IMR-90 (cell line): ENCODE data around the gene SIPA1L3. TPM values are rescaled to one million over a fixed set of nuclear protein-coding genes. Genes with fewer than 3 reads are reported as not detected.

Experiments used
- ATAC-seq: fragments of 200-7000 bp; cut with Tn5 transposase; 2 replicates; pipeline ENCODE4 v1.9.1; 2020; ENCODE audit warnings: low read depth, mild to moderate bottlenecking, moderate library complexity
- BruUV-seq: library from RNA; stranded (reverse); fragments of 400-500 nt; replicated peaks from 2 replicates; lab custom pipeline; 2021; lab: Mats Ljungman, UMichigan
- CTCF ChIA-PET: fragments of 300-600 bp; formaldehyde crosslinking; extraction: SDS; loops from one replicate; lab custom pipeline; 2021; ENCODE audit warnings: antibody characterized with exemption; lab: Yijun Ruan, JAX
- POLR2A ChIA-PET: fragments of 300-600 bp; sonication (Branson Sonifier 250); formaldehyde crosslinking; loops from one replicate; lab custom pipeline; 2022; ENCODE audit warnings: antibody characterized with exemption; ENCODE audit not compliant: unreplicated experiment; lab: Charles Lee
- DNase-seq: peaks from one replicate; pipeline ENCODE4 v3.0.0; 2013
- H2AFZ ChIP-seq: replicated peaks from 2 replicates; pipeline ENCODE3; 2013; ENCODE audit warnings: low read length, mild to moderate bottlenecking; ENCODE audit not compliant: poor library complexity
- H2AK5ac ChIP-seq: 2 replicates; pipeline ENCODE4 v1.6.1; 2013; ENCODE audit warnings: low read depth, low read length, inconsistent platforms
- H2AK9ac ChIP-seq: replicated peaks from 2 replicates; pipeline ENCODE3; 2013; ENCODE audit warnings: mild to moderate bottlenecking, low read depth, low read length, moderate library complexity; ENCODE audit not compliant: poor library complexity
- H2BK120ac ChIP-seq: 2 replicates; pipeline ENCODE4 v1.6.1; 2013; ENCODE audit warnings: low read depth, low read length, inconsistent platforms
- H2BK15ac ChIP-seq: 3 replicates; pipeline ENCODE4 v1.6.1; 2013; ENCODE audit warnings: low read depth, low read length, inconsistent platforms
- H2BK20ac ChIP-seq: 2 replicates; pipeline ENCODE4 v1.6.1; 2013; ENCODE audit warnings: low read depth, mild to moderate bottlenecking, inconsistent platforms, low read length, moderate library complexity
- H2BK5ac ChIP-seq: 2 replicates; pipeline ENCODE4 v1.6.1; 2013; ENCODE audit warnings: mild to moderate bottlenecking, low read depth, low read length, inconsistent platforms; ENCODE audit not compliant: poor library complexity, severe bottlenecking
- H3K14ac ChIP-seq: replicated peaks from 2 replicates; pipeline ENCODE4 v1.6.1; 2013; ENCODE audit warnings: low read depth, low read length, inconsistent platforms
- H3K18ac ChIP-seq: 2 replicates; pipeline ENCODE4 v1.6.1; 2013; ENCODE audit warnings: low read depth, low read length, control low read depth
- H3K23ac ChIP-seq: 2 replicates; pipeline ENCODE4 v1.6.1; 2013; ENCODE audit warnings: low read depth, low read length, inconsistent platforms
- H3K27ac ChIP-seq: 2 replicates; pipeline ENCODE4 v1.5.1; 2013; ENCODE audit warnings: mild to moderate bottlenecking, control low read depth, low read length; ENCODE audit not compliant: insufficient read depth
- H3K27me3 ChIP-seq: 2 replicates; pipeline ENCODE4 v1.6.1; 2013; ENCODE audit warnings: low read length; ENCODE audit not compliant: control insufficient read depth, insufficient read depth
- H3K36me3 ChIP-seq: 2 replicates; pipeline ENCODE4 v1.6.1; 2013; ENCODE audit warnings: low read length, mixed read lengths; ENCODE audit not compliant: control insufficient read depth, insufficient read depth
- H3K4ac ChIP-seq: 2 replicates; pipeline ENCODE4 v1.6.1; 2013; ENCODE audit warnings: low read depth, low read length, inconsistent platforms
- H3K4me1 ChIP-seq: 2 replicates; pipeline ENCODE4 v1.6.1; 2013; ENCODE audit warnings: low read length, mixed read lengths; ENCODE audit not compliant: control insufficient read depth, insufficient read depth
- H3K4me2 ChIP-seq: 2 replicates; pipeline ENCODE4 v1.6.1; 2013; ENCODE audit warnings: low read depth, mild to moderate bottlenecking, control low read depth, low read length, moderate library complexity
- H3K4me3 ChIP-seq: 2 replicates; pipeline ENCODE4 v1.5.1; 2013; ENCODE audit warnings: low read depth, mild to moderate bottlenecking, control low read depth, low read length, moderate library complexity; ENCODE audit not compliant: insufficient read depth
- H3K56ac ChIP-seq: 2 replicates; pipeline ENCODE4 v1.6.1; 2013; ENCODE audit warnings: low read length, inconsistent platforms; ENCODE audit not compliant: insufficient read depth; ENCODE audit errors: extremely low read depth
- H3K79me1 ChIP-seq, 2 experiments: 2 replicates each; pipeline ENCODE4 v1.6.1; 2013; ENCODE audit warnings: low read length in 2 of 2, inconsistent platforms in 1 of 2, low read depth in 1 of 2
- H3K9ac ChIP-seq: 2 replicates; pipeline ENCODE4 v1.6.1; 2013; ENCODE audit warnings: low read depth, low read length, control low read depth
- H3K9me1 ChIP-seq: 2 replicates; pipeline ENCODE4 v1.6.1; 2013; ENCODE audit warnings: low read length, inconsistent platforms; ENCODE audit not compliant: insufficient read depth
- H3K9me3 ChIP-seq: 2 replicates; pipeline ENCODE4 v1.6.1; 2013; ENCODE audit warnings: low read length; ENCODE audit not compliant: control insufficient read depth, insufficient read depth
- H4K20me1 ChIP-seq: 2 replicates; pipeline ENCODE4 v1.6.1; 2013; ENCODE audit warnings: low read length, inconsistent platforms; ENCODE audit not compliant: insufficient read depth
- H4K5ac ChIP-seq: 2 replicates; pipeline ENCODE4 v1.6.1; 2013; ENCODE audit warnings: mild to moderate bottlenecking, low read depth, low read length, control low read depth
- H4K8ac ChIP-seq, 2 experiments: 2 replicates each; pipeline ENCODE4 v1.6.1; 2013; ENCODE audit warnings: low read depth in 2 of 2, low read length in 2 of 2, control low read depth in 1 of 2, inconsistent platforms in 1 of 2
- H4K91ac ChIP-seq: 2 replicates; pipeline ENCODE4 v1.6.1; 2013; ENCODE audit warnings: low read depth, low read length, inconsistent platforms; ENCODE audit not compliant: insufficient read depth
- CEBPB ChIP-seq: IDR thresholded peaks from 2 replicates; pipeline ENCODE4 v1.6.1; 2012; ENCODE audit warnings: low read depth, low read length, improper control_type of control experiment
- CHD1 ChIP-seq: IDR thresholded peaks from 2 replicates; pipeline ENCODE4 v1.6.1; 2012; ENCODE audit warnings: low read depth, low read length, improper control_type of control experiment
- CTCF ChIP-seq: conservative IDR thresholded peaks from 2 replicates; pipeline ENCODE4 v1.5.1; 2012; ENCODE audit warnings: mild to moderate bottlenecking, low read depth, low read length, improper control_type of control experiment
- ELK1 ChIP-seq: fragments of 150-350 bp; IDR thresholded peaks from 2 replicates; pipeline ENCODE4 v1.6.1; 2016; ENCODE audit warnings: low read depth, mild to moderate bottlenecking, low read length, moderate library complexity, borderline replicate concordance
- FOS ChIP-seq: fragments of 150-350 bp; IDR thresholded peaks from 2 replicates; pipeline ENCODE4 v1.6.1; 2016; ENCODE audit warnings: low read depth, low read length
- MAFK ChIP-seq: IDR thresholded peaks from 2 replicates; pipeline ENCODE4 v1.6.1; 2012; ENCODE audit warnings: low read depth, low read length, improper control_type of control experiment
- MXI1 ChIP-seq: IDR thresholded peaks from 2 replicates; pipeline ENCODE4 v1.6.1; 2012; ENCODE audit warnings: low read depth, mild to moderate bottlenecking, low read length, moderate library complexity, borderline replicate concordance
- NFE2L2 ChIP-seq: fragments of 150-350 bp; IDR thresholded peaks from 2 replicates; pipeline ENCODE4 v1.6.1; 2016; ENCODE audit warnings: low read depth, mild to moderate bottlenecking, low read length
- POLR2A ChIP-seq: IDR thresholded peaks from 2 replicates; pipeline ENCODE4 v1.6.1; 2012; ENCODE audit warnings: mild to moderate bottlenecking, low read depth, low read length
- RAD21 ChIP-seq: IDR thresholded peaks from 2 replicates; pipeline ENCODE4 v1.6.1; 2012; ENCODE audit warnings: low read length, improper control_type of control experiment
- RCOR1 ChIP-seq: IDR thresholded peaks from 2 replicates; pipeline ENCODE4 v1.6.1; 2012; ENCODE audit warnings: mild to moderate bottlenecking, low read length, improper control_type of control experiment; ENCODE audit not compliant: insufficient replicate concordance
- RFX5 ChIP-seq: IDR thresholded peaks from 2 replicates; pipeline ENCODE4 v1.8.0; 2012; ENCODE audit warnings: low read depth, mild to moderate bottlenecking, low read length, moderate library complexity
- SMC3 ChIP-seq: fragments of 150-350 bp; IDR thresholded peaks from 2 replicates; pipeline ENCODE4 v1.6.1; 2016; ENCODE audit warnings: low read depth, mild to moderate bottlenecking, antibody characterized with exemption, low read length, moderate library complexity
- WGBS, 2 experiments: methylation state at CpG; one replicate each; pipeline versions ENCODE4 v1.1.5 to v1.1.7; 2013; ENCODE audit warnings: missing lambda C conversion rate in 2 of 2; ENCODE audit not compliant: insufficient read length in 1 of 2; ENCODE audit errors: extremely low coverage in 2 of 2; 5-methylcytosine and 5-hydroxymethylcytosine counted together
- dilution Hi-C: fragments of 300-500 bp; cut with HindIII; formaldehyde crosslinking; loops from one replicate; pipeline ENCODE4 v1.14.3; 2018; ENCODE audit warnings: low sequenced_read_pairs; ENCODE audit not compliant: unreplicated experiment
- in situ Hi-C: fragments of 300-500 bp; cut with MboI; formaldehyde crosslinking; loops from 3 replicates; pipeline ENCODE4 v1.14.3; 2019; ENCODE audit warnings: low sequenced_read_pairs, inconsistent platforms, mixed read lengths
- intact Hi-C: fragments of 100-400 bp; cut with micrococcal nuclease; formaldehyde crosslinking; loops from 2 replicates; pipeline ENCODE4 v1.10.0; 2022
- polyA plus RNA-seq, 3 experiments: library from polyadenylated mRNA; depleted of rRNA; stranded (reverse); fragments of >200 nt; gene quantifications; 2 replicates each; pipeline ENCODE4 v1.2.3, GENCODE V29; 2012; ENCODE audit warnings: low replicate concordance in 1 of 3
- total RNA-seq: library from RNA; depleted of rRNA; stranded (reverse); fragments of >200 nt; gene quantifications from 2 replicates; pipeline ENCODE4 v1.2.3, GENCODE V29; 2012

Gene SIPA1L3
- total and polyA plus RNA-seq, 2 of the 4 experiments (the other 2 are of a cell fraction) = 4.1 to 9.4 TPM

- no peak overlapping the region for H2BK5ac ChIP-seq
- no peak overlapping the region for H3K9ac ChIP-seq
- POLR2A ChIA-PET = no interaction called here
- H2AFZ ChIP-seq = no peak overlapping the region
- in situ Hi-C loops (no loop called here), dilution Hi-C loops (no loop called here), intact Hi-C loops (no loop called here)
- DNase-seq (no peak), ATAC-seq (no peak)
- WGBS, 2 experiments = 93% methylated on average over 4 of the region's 8 CpGs; no CpG with 5 or more reads in 1 of the 2 experiments
- no peaks in the 10 kb centered on the region for H3K4me1 ChIP-seq
- H3K27ac ChIP-seq = no peak overlapping the region
- no peak overlapping the region for H2AK9ac ChIP-seq
- H3K9me1 ChIP-seq = peaks cover 3% of the 10 kb centered on the region; the same call in 1 of the 2 replicates
- H3K56ac ChIP-seq = no peak overlapping the region
- H2BK20ac ChIP-seq = no peak overlapping the region
- no TSS peak for BruUV-seq
- no peak overlapping the region for H3K14ac ChIP-seq
- no peak overlapping the region for H2AK5ac ChIP-seq
- no peak overlapping the region for H3K18ac ChIP-seq
- H3K4me2 ChIP-seq = no peak overlapping the region
- peaks cover 0 to 5% of the 10 kb centered on the region in 2 experiments; a peak in 1 of 4 replicates for H3K79me1 ChIP-seq
- TF ChIP-seq MAFK = no peak
- no peak for TF ChIP-seq NFE2L2
- TF ChIP-seq FOS = no peak
- no peak for TF ChIP-seq CTCF
- TF ChIP-seq RCOR1 = no peak
- TF ChIP-seq RAD21 = no peak
- TF ChIP-seq RFX5 = no peak
- TF ChIP-seq SMC3 = no peak
- TF ChIP-seq CEBPB = no peak
- no peak for TF ChIP-seq ELK1
- no peak for TF ChIP-seq MXI1
- no peak for TF ChIP-seq CHD1
- TF ChIP-seq POLR2A = no peak
- H3K4me3 ChIP-seq = no peak overlapping the region
- H4K5ac ChIP-seq = no peak overlapping the region
- CTCF ChIA-PET = no interaction called here
- no peak overlapping the region for H4K91ac ChIP-seq
- peaks cover 3% of the 10 kb centered on the region for H3K36me3 ChIP-seq
- no peak overlapping the region for H2BK15ac ChIP-seq
- no peaks in the 10 kb centered on the region for H3K9me3 ChIP-seq
- H3K4ac ChIP-seq = no peak overlapping the region
- H4K8ac ChIP-seq = no peak overlapping the region
- H2BK120ac ChIP-seq = no peak overlapping the region
- no peaks in the 10 kb centered on the region for H3K27me3 ChIP-seq
- H4K20me1 ChIP-seq = no peaks in the 10 kb centered on the region
- H3K23ac ChIP-seq = no peak overlapping the region
These were observed 265.0 kb downstream of the SIPA1L3 start for GRCh38 chr19:38172001-38172400.
